HG02884 (cell line): ENCODE results near the gene CLEC19A.
"Not testable (repeated sequence)": the region's sequence is repeated elsewhere in the genome, so short reads cannot be mapped to it uniquely, and the experiment has no call there.

ENCODE experiments used
- ATAC-seq: cut with Tn5 transposase; IDR thresholded peaks from one replicate; pipeline ENCODE4 v1.9.1; 2021; ENCODE audit warnings: mild to moderate bottlenecking, moderate library complexity; ENCODE audit not compliant: unreplicated experiment

The CLEC19A gene

DNA sequence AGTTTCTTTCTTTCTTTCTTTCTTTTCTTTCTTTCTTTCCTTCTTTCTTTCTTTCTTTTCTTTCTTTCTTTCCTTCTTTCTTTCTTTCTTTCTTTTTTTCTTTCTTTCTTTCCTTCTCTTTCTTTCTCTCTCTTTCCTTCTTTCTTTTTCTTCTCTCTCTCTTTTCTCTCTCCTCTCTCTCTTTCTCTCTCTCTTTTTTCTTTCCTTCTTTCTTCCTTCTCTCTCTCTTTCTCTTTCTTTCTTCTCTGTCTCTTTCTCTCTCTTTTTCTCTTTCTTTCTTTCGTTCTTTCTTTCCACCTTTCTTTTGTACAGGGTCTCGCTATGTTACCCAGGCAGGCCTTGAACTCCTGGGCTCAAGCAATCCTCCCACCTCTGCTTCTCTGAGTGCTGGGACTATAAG lies 35.7 kb downstream of the CLEC19A start:
- not testable (repeated sequence) for ATAC-seq

DNA sequence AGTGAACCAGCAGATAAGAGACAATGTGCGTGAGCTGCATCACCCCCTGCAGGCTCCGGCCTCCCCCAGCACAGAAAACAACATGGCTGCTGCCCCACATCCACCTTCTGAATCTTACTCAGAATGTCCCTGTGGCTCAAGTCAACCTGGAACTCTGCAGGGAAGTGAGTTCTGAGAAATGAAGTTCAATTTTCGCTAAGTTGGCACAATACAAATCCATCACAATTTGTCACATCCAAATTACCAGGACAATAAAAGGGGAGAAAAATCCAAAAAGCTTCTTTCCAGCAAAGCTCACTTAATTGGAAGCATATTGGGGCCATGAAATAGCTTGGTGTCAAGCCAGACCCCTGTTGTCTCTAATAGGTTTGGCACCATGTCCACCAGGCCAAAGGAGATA lies 38.1 kb downstream of the CLEC19A start:
- no peak for ATAC-seq

DNA sequence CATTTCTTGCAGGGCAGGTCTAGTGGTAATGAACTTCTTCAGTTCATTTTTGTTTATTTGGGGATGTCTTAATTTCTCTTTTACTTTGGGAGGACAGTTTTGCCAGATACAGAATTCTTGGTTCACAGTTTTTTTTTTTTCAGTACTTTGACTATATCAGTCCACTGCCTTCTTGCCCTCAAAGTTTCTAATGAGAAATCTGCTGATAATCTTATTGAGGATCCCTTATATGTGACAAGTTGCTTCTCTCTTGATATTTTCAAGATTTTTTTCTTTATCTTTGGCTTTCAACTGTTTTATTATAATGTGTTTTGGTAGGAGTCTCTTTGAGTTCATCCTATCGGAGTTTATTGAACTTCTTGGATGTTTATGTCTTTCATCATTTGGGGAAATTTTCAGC lies 42.8 kb downstream of the CLEC19A start:
- no peak for ATAC-seq

DNA sequence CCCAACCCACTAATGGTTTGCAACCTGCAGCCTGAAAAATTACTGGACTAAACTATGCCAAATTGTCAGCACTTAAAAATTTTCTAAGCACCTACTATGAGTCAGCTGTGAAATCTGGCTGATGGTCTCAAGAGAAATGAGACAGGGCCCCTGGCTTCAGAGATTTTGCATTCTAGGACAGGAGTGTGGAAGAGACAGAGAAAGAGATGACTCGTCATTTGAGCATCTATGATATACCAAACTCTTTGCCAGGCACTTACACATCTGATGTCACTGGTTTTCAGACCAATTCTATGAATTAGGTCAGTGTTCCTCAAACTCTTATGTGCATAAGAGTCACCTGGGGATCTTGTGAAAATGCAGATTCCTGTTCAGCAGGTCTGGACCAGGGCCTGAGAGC lies 44.4 kb downstream of the CLEC19A start:
- ATAC-seq, result no peak

DNA sequence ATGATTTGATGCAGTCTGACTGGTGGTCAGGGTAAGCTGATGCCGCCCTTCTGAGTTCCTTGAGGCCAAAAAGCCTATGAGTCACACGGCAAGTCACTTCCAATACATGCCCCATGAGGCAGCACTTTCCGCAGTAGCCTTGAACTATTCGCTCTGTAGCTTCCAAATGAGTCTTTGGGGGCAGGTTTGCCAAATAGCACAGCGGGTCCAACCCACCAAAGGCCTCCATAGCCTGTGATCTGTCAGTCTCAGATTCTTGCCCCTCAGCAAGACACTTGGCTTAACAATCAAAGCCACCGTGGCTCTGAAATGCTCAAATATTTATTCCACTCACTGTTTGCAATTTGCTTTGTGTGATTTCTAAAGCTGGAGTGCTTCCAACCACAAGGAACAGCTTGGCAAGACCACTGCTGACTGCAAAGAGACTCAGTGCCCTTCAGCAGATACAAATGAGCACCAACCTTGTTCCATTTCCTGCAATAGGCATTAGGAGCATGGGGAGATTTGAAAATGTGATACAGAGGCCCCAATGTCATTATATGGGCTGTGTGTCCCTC lies 45.4 kb downstream of the CLEC19A start:
- no peak for ATAC-seq

DNA sequence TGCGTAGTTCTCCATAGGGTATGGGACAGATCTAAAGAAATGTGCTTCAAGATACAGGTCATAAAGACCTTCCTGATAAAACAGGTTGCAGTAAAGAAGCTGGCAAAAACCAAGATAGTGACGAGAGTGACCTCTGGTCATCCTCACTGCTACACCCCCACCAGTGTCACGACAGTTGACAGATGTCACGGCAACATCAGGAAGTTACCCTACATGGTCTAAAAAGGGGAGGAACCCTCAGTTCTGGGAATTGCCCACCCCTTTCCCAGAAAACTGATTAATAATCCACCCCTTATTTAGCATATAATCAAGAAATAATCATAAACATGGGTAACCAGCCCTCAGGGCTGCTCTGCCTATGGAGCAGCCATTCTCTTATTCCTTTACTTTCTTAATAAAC lies 46.3 kb downstream of the CLEC19A start:
- no peak for ATAC-seq

DNA sequence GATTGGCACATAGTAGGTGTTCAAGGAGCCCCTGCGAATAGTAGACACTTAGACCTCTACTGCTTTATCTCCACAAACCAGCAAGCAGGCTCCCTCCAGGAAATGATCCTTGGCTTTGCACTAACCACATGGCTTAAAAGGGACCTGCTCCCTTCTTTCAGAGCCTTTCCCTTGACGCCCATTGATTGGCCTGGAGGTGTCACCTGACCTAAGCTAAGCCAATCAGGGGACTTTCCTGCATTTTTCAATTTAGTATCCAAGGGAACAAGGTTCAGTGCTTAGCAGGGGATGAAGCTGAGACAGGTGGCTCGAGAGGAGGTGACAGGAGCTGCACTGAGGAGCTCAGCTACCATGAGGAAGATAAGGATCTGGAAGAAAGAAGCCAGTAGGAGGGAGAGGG lies 52.8 kb downstream of the CLEC19A start:
- no peak for ATAC-seq

DNA sequence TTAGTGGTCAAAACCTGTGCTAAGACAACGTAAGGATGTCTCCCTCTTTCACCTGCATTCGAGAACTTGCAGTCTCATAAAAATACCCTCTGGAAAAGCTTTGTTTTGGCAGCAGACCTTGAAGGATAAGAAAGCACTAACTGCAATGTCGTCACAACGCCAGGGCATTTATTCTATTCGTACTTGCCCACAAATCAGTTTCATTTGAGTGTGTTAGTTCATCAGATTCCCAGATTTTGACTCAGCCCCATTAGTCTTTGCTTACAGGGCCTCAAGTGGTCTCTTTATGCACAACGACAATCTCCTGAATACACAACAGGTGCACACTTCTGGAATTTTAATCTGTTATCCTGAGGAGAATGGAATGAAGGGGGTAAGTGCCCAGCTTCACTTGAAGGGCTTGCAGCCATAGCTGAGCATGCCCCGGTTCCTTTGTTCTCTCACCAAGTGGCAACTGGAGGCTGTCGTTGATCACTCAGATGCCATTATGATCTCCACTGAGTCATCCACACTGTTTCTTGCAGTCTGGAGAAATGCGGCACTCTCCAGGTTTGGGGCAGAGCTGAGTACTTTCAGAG lies 58.8 kb downstream of the CLEC19A start:
- no peak for ATAC-seq

DNA sequence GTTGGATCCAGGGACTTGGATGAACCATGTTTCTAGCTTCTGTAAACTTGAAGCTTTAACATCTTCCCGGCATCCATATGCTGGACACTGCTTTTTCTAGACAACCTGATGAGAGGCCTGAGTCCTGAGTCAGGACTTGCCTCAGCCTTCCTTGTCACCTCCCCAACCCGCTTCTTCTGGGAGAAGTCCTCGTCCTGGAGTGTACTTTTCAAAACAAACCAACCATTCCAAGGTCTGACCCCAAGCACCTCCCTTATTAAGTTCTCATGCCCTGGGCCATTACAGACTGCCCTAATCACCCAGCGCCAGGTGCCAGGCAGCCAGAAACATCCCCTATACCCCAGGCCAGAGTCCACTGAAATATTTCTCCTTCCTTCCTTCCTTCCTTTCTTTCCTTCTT lies 59.4 kb downstream of the CLEC19A start:
- no peak for ATAC-seq

DNA sequence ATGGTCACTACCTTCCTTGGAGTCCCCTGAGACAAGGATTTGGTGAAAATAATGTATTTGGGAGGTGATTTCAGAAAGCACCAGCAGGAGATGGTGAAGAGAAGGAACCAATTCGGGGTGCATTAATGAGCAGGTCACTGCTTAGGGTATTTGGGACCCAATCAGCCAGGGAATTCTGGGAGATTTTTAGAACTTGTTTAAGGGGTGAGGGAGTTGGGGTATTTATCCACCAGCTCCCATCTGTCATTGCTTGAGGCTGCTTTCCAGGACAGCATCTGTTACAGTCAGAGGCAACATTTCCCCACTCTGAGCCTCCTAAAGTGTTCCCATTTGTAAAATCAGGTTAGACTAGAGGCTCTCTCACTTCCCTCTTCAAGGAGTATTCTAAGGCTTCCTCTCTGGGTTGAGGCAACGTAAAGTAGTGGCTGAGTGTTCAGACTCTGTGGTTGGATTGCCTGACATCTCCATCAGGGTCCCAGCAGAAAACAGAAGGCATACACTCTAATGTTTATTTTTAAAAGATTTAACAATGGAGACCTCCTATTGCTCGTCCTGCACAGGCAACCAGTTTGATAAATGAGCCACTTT lies 60.9 kb downstream of the CLEC19A start:
- no peak for ATAC-seq

DNA sequence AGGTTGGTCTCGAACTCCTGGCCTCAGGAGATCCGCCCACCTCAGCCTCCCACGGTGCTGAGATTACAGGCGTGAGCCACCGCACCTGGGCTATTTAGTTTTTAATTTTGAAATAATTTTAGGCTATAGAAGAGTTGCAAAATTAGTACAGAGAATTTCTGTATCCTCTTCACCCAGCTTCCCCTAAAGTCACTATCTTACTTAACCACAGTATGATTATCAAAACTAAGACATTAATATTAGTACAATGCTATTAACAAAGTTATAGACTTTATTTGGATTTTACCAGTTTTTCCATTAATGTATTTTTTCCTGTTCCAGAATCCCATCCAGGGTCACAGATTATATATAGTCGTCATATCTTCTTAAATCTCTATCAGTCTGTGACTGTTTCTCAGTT lies 62.6 kb downstream of the CLEC19A start:
- no peak for ATAC-seq

DNA sequence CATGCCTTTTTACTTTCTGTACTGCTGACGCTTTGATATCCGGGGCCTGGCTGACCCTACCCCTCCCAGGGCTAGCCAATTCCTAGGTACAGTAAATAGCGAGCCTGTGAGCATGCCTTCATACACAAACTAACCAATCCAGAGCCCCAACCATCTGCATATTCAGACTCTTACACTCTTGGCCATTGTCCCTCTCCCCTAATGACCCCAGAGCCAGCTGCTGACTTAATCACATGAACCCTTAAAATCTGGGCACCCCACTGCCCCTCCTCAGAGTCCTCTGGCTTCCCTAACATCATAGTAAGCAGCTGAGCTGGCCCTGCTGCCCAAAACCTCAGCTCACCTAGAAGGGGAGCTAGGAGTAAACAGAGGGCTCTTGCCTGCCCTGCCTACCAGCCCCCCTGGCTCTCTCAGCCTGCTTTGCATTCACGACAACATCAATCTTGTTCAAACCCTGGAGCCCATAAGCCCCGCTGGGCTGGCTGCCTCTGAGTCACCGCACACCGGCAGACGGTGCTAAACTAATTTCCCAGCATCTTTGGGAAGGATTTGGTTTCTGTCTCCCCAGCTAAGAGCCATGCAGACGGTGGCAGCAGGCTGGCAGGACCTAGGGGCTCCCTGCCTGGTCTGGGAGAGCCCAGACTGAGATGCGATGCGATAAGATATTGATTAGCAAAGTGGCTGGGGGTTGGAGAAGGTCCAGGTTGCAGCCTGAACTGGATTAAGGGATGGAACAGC lies 63.2 kb downstream of the CLEC19A start:
- ATAC-seq, result no peak

DNA sequence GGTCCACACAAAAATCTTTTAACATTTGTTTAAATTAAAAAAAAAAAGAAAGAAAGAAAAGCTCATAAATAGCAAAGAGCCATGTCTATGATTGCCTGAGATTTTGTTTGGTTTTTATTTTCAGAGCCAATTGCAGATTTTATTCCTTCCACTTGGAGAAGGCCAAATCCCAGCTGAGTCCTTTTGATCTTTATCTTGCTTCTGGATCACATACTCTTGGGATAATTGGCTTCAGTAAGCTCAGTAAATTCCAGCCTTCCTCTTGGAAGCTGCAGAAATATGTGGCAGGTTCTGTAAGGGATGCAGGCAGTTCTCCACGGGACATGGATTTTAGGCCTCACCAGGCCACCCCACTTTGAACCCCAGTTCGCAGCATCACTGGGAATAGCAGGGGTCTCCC lies 68.8 kb downstream of the CLEC19A start:
- no peak for ATAC-seq

DNA sequence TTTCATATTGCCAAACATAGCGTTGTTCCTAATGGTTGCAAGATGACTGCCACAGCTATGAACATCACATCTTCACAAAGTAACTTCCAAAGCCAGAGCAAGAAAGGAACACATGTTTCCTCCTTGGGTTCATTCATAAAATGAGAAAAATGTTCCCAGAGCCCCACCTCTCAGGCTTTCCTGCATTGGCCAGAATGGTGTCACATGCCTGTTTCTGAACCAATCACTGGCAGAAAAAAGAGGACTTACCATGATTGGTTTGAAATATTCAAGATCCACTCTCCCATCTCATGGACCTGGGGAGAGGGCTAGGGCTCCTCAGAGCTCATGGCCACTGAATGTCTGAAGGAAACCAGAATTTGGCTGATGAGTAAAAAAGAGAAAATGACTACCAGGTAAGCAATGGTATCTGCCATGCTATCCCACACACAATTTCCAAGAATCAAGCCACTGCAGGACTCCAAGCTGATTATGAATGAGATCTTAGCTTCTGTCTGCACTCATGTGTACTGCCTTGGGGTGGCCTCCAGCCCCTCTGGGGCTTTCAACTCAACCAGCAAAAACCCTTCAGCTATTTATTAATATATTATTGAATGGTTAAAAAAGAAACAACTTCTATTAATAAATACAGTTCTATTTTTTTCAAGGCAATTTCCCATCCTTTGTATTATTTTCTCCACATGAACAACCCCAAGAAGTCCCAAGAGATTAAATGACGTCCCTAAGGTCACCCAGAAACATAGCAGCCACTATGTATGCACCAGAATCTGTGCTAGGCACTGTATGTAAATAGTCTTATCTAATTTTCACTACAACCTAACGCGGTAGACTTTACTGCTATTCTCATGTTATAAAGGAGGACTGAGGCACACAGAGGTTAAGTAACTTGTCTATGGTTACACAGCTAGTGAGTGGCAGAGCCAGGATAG lies 70.8 kb downstream of the CLEC19A start:
- ATAC-seq, result no peak

DNA sequence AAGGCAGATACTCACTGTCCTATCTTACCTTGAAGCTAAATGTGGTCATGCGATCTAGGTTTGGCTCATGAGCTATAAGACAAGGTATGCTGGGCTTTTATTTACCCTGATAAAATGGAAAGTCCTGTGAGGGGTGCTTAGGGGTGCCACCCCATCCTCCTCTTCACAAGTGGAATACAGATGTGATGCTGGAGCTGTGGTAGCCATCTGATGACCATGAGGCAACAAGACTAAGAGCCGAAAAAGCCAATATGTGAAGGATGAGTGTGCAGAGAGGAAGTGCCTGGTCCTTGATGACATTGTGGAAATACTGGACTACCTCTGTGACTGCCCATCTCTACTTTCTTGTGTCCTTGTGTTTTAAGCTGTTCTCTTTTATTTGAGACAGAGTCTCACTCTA lies 74.0 kb downstream of the CLEC19A start:
- ATAC-seq, result no peak
